KOPT-K1 (cell line): ENCODE results near the gene PITX1.

Source experiments
- H3K27ac ChIP-seq: fragments of 200-600 bp; sonication (generic); 2 replicates; pipeline ENCODE4 v1.5.1; 2016; ENCODE audit warnings: antibody characterized with exemption, mild to moderate bottlenecking, low read depth, low read length; ENCODE audit not compliant: poor library complexity, severe bottlenecking
- H3K36me3 ChIP-seq: fragments of 200-600 bp; sonication (generic); 2 replicates; pipeline ENCODE4 v1.5.1; 2017; ENCODE audit warnings: antibody characterized with exemption, mild to moderate bottlenecking, low read length, moderate library complexity; ENCODE audit not compliant: insufficient read depth
- H3K9me3 ChIP-seq: fragments of 200-600 bp; sonication (generic); 2 replicates; pipeline ENCODE4 v1.5.1; 2017; ENCODE audit warnings: antibody characterized with exemption, low read length, mild to moderate bottlenecking; ENCODE audit not compliant: insufficient read depth, poor library complexity, severe bottlenecking

PITX1 gene

GRCh38 chr5:135015942-135016341 lies 18.1 kb downstream of the PITX1 start:
- Histone ChIP-seq H3K27ac (no peak overlapping the region), H3K36me3 (no peaks in the 10 kb centered on the region), H3K9me3 (no peaks in the 10 kb centered on the region)

GRCh38 chr5:135013947-135014570 lies 20.0 kb downstream of the PITX1 start:
- H3K36me3 ChIP-seq = no peaks in the 10 kb centered on the region
- no peak overlapping the region for H3K27ac ChIP-seq
- H3K9me3 ChIP-seq = no peaks in the 10 kb centered on the region

GRCh38 chr5:135013445-135013844 lies 20.6 kb downstream of the PITX1 start:
- Histone ChIP-seq H3K9me3 (no peaks in the 10 kb centered on the region), H3K27ac (no peak overlapping the region), H3K36me3 (no peaks in the 10 kb centered on the region)

GRCh38 chr5:135012951-135013391 lies 21.1 kb downstream of the PITX1 start:
- Histone ChIP-seq H3K36me3 (no peaks in the 10 kb centered on the region), H3K9me3 (no peaks in the 10 kb centered on the region), H3K27ac (no peak overlapping the region)

GRCh38 chr5:135012033-135012588 lies 21.9 kb downstream of the PITX1 start:
- H3K9me3 ChIP-seq = no peaks in the 10 kb centered on the region
- H3K36me3 ChIP-seq = no peaks in the 10 kb centered on the region

GRCh38 chr5:135011355-135012032 lies 22.5 kb downstream of the PITX1 start:
- Histone ChIP-seq H3K36me3 (no peaks in the 10 kb centered on the region), H3K9me3 (no peaks in the 10 kb centered on the region), H3K27ac (no peak overlapping the region)

More at GRCh38 chr5:135012033-135012588, 21.9 kb downstream of the PITX1 start:
- H3K27ac ChIP-seq = no peak overlapping the region

GRCh38 chr5:135010502-135011354 lies 23.3 kb downstream of the PITX1 start:
- Histone ChIP-seq H3K36me3 (no peaks in the 10 kb centered on the region), H3K9me3 (no peaks in the 10 kb centered on the region), H3K27ac (no peak overlapping the region)

- H3K36me3 ChIP-seq = no peaks in the 10 kb centered on the region
- no peaks in the 10 kb centered on the region for H3K9me3 ChIP-seq
- no peak overlapping the region for H3K27ac ChIP-seq
These were observed 24.1 kb downstream of the PITX1 start for GRCh38 chr5:135009736-135010501.

GRCh38 chr5:135008981-135009735 lies 24.9 kb downstream of the PITX1 start:
- Histone ChIP-seq H3K36me3 (no peaks in the 10 kb centered on the region), H3K9me3 (no peaks in the 10 kb centered on the region), H3K27ac (no peak overlapping the region)

GRCh38 chr5:135008556-135008955 lies 25.5 kb downstream of the PITX1 start:
- Histone ChIP-seq H3K9me3 (no peaks in the 10 kb centered on the region), H3K36me3 (no peaks in the 10 kb centered on the region), H3K27ac (no peak overlapping the region)

GRCh38 chr5:135007749-135008363 lies 26.2 kb downstream of the PITX1 start:
- Histone ChIP-seq H3K36me3 (no peaks in the 10 kb centered on the region), H3K27ac (no peak overlapping the region), H3K9me3 (no peaks in the 10 kb centered on the region)

- Histone ChIP-seq H3K9me3 (no peaks in the 10 kb centered on the region), H3K36me3 (no peaks in the 10 kb centered on the region), H3K27ac (no peak overlapping the region)
These were observed 26.7 kb downstream of the PITX1 start for GRCh38 chr5:135007305-135007704.

- Histone ChIP-seq H3K27ac (no peak overlapping the region), H3K9me3 (no peaks in the 10 kb centered on the region), H3K36me3 (no peaks in the 10 kb centered on the region)
These were observed 29.0 kb downstream of the PITX1 start for GRCh38 chr5:135005076-135005475.

- no peak overlapping the region for H3K27ac ChIP-seq
- no peaks in the 10 kb centered on the region for H3K9me3 ChIP-seq
- H3K36me3 ChIP-seq = no peaks in the 10 kb centered on the region
These were observed 29.7 kb downstream of the PITX1 start for GRCh38 chr5:135004376-135004775.
